GM18951 (cell line): Measurements from ENCODE around the gene MELTF.

ENCODE experiments used
- POLR2A ChIP-seq: IDR thresholded peaks from 4 replicates; pipeline ENCODE4 v1.6.1; 2011; ENCODE audit warnings: mild to moderate bottlenecking; ENCODE audit not compliant: insufficient read length, insufficient read depth; ENCODE audit errors: extremely low read depth
- in situ Hi-C: fragments of 300-500 bp; cut with MboI; formaldehyde crosslinking; loops from one replicate; pipeline ENCODE4 v1.12.0; 2022; ENCODE audit warnings: low sequenced_read_pairs, mixed read lengths, inconsistent platforms; ENCODE audit not compliant: unreplicated experiment

The MELTF gene

DNA sequence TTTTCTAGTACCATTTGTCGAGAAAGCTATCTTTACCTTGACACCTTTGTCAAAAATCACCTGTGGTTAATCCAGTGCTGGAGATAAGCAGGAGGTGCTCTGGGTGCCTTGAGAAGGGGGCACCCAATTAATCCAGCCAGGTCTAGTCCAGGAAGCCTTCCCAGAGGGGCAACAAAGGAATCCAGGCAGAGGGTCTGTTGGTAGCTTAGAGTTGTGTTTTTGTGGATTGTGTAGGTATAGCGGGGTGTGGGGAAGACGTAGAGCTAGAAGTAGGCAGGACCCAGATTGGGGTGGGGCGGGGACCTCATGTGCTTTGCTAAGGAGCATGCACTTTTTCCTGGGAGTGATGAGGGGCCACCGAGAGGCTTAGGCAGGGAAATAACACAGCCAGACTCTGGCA is 55.0 kb downstream of the MELTF start:
- in situ Hi-C loops: loop anchor here (25.0 kb wide), 3 partner anchors 213 to 538 kb away; no protein-coding TSS in a partner anchor
- no peak for TF ChIP-seq POLR2A

DNA sequence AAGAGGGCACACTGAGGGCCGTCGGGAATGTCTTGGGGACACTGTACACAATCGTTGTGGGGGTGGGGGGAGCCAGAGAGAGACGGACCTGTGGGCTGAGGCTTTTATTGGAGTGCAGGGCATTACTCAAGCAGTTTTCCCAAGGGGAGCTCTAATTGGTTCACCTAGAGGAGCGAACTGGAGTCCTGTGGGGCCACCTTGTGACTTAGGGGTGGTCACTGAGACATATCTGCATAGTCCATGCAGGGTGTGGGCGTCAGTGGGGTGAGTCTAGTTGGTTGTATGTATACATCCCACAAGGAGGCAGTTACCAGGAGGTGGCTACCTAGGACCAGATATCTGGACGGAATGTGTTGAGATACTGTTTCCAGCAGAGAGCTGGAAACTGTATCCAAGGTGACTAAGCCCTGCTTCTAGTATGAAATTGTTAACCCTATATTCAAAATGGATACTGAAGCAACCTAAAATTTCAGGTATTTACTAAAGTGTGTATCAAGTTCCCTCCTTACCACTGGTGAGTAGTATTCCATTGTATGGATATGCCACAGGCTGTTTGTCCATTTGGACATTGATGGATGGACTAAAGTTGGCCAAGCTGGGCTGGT is 58.4 kb downstream of the MELTF start:
- TF ChIP-seq POLR2A: no peak
- in situ Hi-C loops: loop anchor here (25.0 kb wide), 1 partner anchor 359 kb away; no protein-coding TSS in a partner anchor

GRCh38 chr3:196970547-196971093 is 59.0 kb downstream of the MELTF start:
- in situ Hi-C loops: loop anchor here (25.0 kb wide), 1 partner anchor 358 kb away; no protein-coding TSS in a partner anchor
- no peak for TF ChIP-seq POLR2A

GRCh38 chr3:196969660-196970546 is 59.7 kb downstream of the MELTF start:
- in situ Hi-C loops: loop anchor here (25.0 kb wide), 1 partner anchor 358 kb away; no protein-coding TSS in a partner anchor
- TF ChIP-seq POLR2A: peak; percentile 35

DNA sequence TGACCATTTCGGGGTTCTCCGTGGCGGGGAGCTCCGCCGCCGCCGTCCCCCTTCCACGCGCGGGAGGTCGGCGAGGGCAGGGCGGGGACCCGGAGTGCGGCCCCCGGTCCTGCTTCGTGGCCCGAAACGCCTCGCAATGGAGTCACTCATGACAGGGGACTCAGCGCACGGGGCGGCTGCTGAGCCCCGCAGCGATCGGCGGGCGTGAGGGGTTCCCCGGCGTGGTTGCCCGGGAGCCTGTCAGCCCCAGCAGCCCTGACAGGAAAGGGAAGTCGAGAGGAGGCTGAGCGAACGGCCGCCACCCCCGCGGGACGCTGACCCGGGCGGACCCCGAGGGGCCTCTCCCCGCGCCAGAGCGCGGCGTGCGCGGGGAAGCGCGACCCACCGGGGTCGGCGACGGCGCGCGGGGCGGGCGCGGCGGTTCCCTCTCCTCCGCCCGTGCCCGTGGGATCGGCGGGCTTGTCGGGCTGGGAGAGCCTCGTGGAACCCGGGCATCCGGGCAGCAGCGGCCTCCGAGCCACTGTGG is 60.4 kb downstream of the MELTF start:
- TF ChIP-seq POLR2A: no peak
- in situ Hi-C loops: loop anchor here (25.0 kb wide), 1 partner anchor 357 kb away; no protein-coding TSS in a partner anchor

DNA sequence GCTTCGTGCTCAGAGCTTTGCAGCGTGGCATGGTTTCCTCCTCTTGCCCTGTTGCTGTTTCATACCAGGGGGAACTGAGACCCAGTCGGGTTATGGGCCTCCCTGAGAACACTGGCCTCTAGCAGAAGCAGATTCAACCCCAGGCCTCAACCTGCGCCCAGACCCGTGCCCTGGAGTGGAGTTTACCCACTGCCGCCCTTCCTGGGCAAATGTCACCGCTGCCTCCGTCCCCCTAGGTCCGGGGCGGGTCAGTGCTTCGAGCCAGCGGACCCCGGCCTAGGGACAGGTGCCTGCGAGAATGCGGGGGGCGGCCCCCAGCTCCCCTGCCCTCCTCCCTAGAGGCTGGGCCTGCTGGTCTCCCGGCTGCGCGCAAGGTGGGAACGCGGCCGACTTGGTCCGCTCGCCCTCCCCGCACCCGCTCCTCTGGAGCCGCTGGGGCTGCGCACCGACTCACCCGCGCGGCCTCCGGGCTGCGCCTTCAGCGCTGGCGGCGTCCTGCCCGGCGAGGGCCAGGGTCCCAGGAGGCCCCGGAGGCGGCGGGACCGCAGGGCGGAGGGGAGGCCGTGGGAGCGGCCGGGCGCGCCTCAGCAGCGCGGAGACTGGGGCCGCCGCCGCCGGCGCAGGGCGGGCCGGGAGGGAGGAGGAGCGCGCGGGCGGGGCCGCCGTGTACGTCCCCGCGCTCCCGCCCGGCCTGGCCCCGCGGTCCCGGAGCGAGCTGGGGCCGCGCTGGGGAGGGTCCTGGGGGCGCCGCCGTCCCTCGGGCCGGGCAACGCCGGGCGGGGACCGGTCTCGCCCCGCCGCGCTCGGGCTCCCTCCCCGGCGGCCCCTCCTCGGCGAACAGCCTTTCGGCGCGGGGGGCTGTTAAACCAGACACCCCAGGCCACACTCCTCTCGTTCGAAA is 61.1 kb downstream of the MELTF start, which contains the start of gene PIGZ:
PIGZ (minus strand) TSS at position 601 of the 901 bp plus-strand sequence. CDS start 16,802 bp downstream, outside the sequence.
- peak; percentile 61 for TF ChIP-seq POLR2A
- in situ Hi-C loops: loop anchor here (25.0 kb wide), 1 partner anchor 356 kb away; no protein-coding TSS in a partner anchor

DNA sequence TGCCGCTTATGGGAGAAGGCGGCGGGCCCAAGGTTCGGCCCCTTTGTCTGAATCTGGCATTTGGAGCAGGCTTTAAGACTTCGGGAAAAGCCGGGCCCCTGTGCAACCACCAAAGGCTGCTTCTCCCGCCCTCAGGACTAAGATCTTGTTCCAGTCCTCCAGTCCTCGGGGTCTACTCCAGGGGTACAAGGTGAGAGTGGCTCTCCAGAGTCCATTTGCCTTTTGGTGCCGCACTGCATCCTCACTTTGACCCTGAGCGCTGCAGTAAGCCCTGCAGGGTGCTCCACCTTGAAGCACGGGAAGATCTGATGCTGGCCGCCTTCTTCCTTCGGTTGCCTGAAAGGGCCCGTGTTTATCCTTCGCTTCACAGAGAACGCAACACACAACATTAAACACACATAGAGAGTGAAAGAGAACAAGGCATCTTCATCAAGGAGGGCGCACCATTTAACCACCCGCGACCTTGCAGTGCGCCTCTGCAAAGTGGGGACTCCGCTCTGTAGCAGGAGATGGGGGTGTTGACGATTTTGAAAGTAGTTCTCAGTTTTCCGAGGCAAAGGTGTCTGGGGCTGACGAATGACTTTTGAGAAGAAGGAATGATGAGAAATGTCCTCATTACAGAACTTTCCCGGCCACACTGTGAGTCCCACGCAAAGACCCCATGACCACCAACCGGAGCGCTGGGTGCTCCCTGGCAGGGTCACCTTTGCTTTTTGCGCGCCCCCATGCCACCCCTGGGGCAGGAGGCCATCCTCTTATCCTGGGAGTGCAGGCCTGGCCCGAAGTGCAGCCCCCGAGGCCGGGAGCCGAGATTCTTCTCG is 62.0 kb downstream of the MELTF start:
- no peak for TF ChIP-seq POLR2A
- in situ Hi-C loops: loop anchor here (25.0 kb wide), 1 partner anchor 355 kb away; no protein-coding TSS in a partner anchor

- no peak for TF ChIP-seq POLR2A
- in situ Hi-C loops: loop anchor here (25.0 kb wide), 1 partner anchor 354 kb away; no protein-coding TSS in a partner anchor
Observed at GRCh38 chr3:196966526-196967401, 62.9 kb downstream of the MELTF start.

- TF ChIP-seq POLR2A: no peak
- in situ Hi-C loops: loop anchor here (25.0 kb wide), 1 partner anchor 353 kb away; no protein-coding TSS in a partner anchor
Observed at GRCh38 chr3:196965804-196966173, 63.8 kb downstream of the MELTF start.

- TF ChIP-seq POLR2A: no peak
Observed at GRCh38 chr3:196965112-196965803, 64.4 kb downstream of the MELTF start.

More at GRCh38 chr3:196965112-196965803, 64.4 kb downstream of the MELTF start:
- in situ Hi-C loops: loop anchor here (25.0 kb wide), 1 partner anchor 353 kb away; no protein-coding TSS in a partner anchor
